H1 (cell line): Measurements from ENCODE around the gene GPX4. TPM values are rescaled to one million over a fixed set of nuclear protein-coding genes. Genes with fewer than 3 reads are reported as not detected.

Experiments
- CTCF ChIA-PET: fragments of 300-600 bp; sonication (Branson Sonifier 250); formaldehyde crosslinking; loops from one replicate; lab custom pipeline; 2021; ENCODE audit not compliant: partially characterized antibody; lab: Charles Lee
- POLR2A ChIA-PET: fragments of 300-600 bp; sonication (Branson Sonifier 250); formaldehyde crosslinking; loops from one replicate; lab custom pipeline; 2021; ENCODE audit warnings: inconsistent platforms; ENCODE audit not compliant: partially characterized antibody; lab: Charles Lee
- DNase-seq, 2 experiments: peaks; one replicate each; pipeline versions ENCODE4 v3.0.0 to v3.0.0-alpha.2; 2010 to 2022; ENCODE audit warnings: low spot score in 2 of 2, low read depth in 1 of 2, mixed read lengths in 1 of 2
- FAIRE-seq: peaks from 2 replicates; lab custom pipeline; 2011; peaks lifted over from hg19 to GRCh38; lab: Jason Lieb, UNC
- H2AFZ ChIP-seq: 2 replicates; pipeline ENCODE4 v1.8.1; 2012; ENCODE audit warnings: low read length, inconsistent platforms
- H2AK5ac ChIP-seq: 2 replicates; pipeline ENCODE4 v1.6.1; 2013; ENCODE audit warnings: low read depth, low read length
- H2BK120ac ChIP-seq: replicated peaks from 2 replicates; pipeline ENCODE3; 2013; ENCODE audit warnings: low read depth, low read length, inconsistent platforms
- H2BK12ac ChIP-seq: 2 replicates; pipeline ENCODE4 v1.6.1; 2013; ENCODE audit warnings: low read depth, low read length
- H2BK15ac ChIP-seq: 2 replicates; pipeline ENCODE4 v1.6.1; 2013; ENCODE audit warnings: low read length
- H2BK20ac ChIP-seq: 2 replicates; pipeline ENCODE4 v1.6.1; 2013; ENCODE audit warnings: low read length
- H2BK5ac ChIP-seq: 2 replicates; pipeline ENCODE4 v1.6.1; 2013; ENCODE audit warnings: low read depth, low read length
- H3K14ac ChIP-seq: 2 replicates; pipeline ENCODE4 v1.6.1; 2013; ENCODE audit warnings: inconsistent platforms; ENCODE audit not compliant: insufficient read length
- H3K18ac ChIP-seq: 2 replicates; pipeline ENCODE4 v1.6.1; 2013; ENCODE audit warnings: low read length; ENCODE audit errors: extremely low read depth
- H3K23ac ChIP-seq: 2 replicates; pipeline ENCODE4 v1.6.1; 2013; ENCODE audit warnings: inconsistent platforms; ENCODE audit not compliant: insufficient read length
- H3K23me2 ChIP-seq: 2 replicates; pipeline ENCODE4 v1.6.1; 2013; ENCODE audit warnings: low read depth, low read length
- H3K27ac ChIP-seq: 2 replicates; pipeline ENCODE4 v1.6.1; 2011; ENCODE audit warnings: low read depth, low read length, inconsistent platforms
- H3K27me3 ChIP-seq, 4 experiments: replicated peaks in 1 of 4; 1 replicate in 1 of 4; 2 replicates in 3 of 4; pipeline versions ENCODE4 v1.6.1 to v1.8.1; 2011 to 2013; ENCODE audit warnings: low read length in 3 of 4, mild to moderate bottlenecking in 3 of 4, inconsistent platforms in 2 of 4, mixed read lengths in 2 of 4, moderate library complexity in 1 of 4; ENCODE audit not compliant: control insufficient read depth in 3 of 4, insufficient read depth in 3 of 4; ENCODE audit errors: extremely low read depth in 1 of 4
- H3K36me3 ChIP-seq, 4 experiments: 2 replicates each; pipeline versions ENCODE4 v1.6.1 to v1.8.1; 2011 to 2013; ENCODE audit warnings: mild to moderate bottlenecking in 4 of 4, low read length in 3 of 4, moderate library complexity in 2 of 4, control low read depth in 1 of 4, inconsistent platforms in 1 of 4; ENCODE audit not compliant: insufficient read depth in 4 of 4, control insufficient read depth in 2 of 4
- H3K4ac ChIP-seq: replicated peaks from 2 replicates; pipeline ENCODE3; 2013; ENCODE audit warnings: low read length, low read depth, mixed read lengths, inconsistent platforms; ENCODE audit not compliant: insufficient read length
- H3K4me1 ChIP-seq, 4 experiments: replicated peaks in 1 of 4; 1 replicate in 1 of 4; 2 replicates in 3 of 4; pipeline versions ENCODE4 v1.6.1 to v1.8.1; 2011 to 2013; ENCODE audit warnings: low read length in 3 of 4, inconsistent platforms in 2 of 4, mixed read lengths in 1 of 4; ENCODE audit not compliant: insufficient read depth in 4 of 4, control insufficient read depth in 3 of 4
- H3K4me2 ChIP-seq, 2 experiments: 2 replicates each; pipeline versions ENCODE4 v1.6.1 to v1.8.1; 2011 to 2013; ENCODE audit warnings: low read depth in 2 of 2, low read length in 2 of 2, control low read depth in 1 of 2, inconsistent platforms in 1 of 2, mild to moderate bottlenecking in 1 of 2; ENCODE audit not compliant: insufficient read depth in 1 of 2
- H3K4me3 ChIP-seq, 4 experiments: fragments of 200-600, 300-600 bp in 1 of 4; sonication (generic), shearing (Covaris generic), sonication (Bioruptor Twin) in 1 of 4; 2 replicates each; pipeline versions ENCODE4 v1.5.1 to v1.8.1; 2011 to 2016; ENCODE audit warnings: low read length in 4 of 4, low read depth in 3 of 4, control low read depth in 2 of 4, inconsistent platforms in 2 of 4, mild to moderate bottlenecking in 2 of 4, mixed read lengths in 1 of 4, moderate library complexity in 1 of 4; ENCODE audit not compliant: insufficient read depth in 2 of 4; ENCODE audit errors: extremely low read depth in 1 of 4
- H3K56ac ChIP-seq: replicated peaks from 2 replicates; pipeline ENCODE3; 2013; ENCODE audit warnings: low read depth, mild to moderate bottlenecking, mixed read lengths, low read length, inconsistent platforms; ENCODE audit not compliant: insufficient read length
- H3K79me1 ChIP-seq: 2 replicates; pipeline ENCODE4 v1.6.1; 2013; ENCODE audit warnings: low read depth, low read length, control low read depth
- H3K79me2 ChIP-seq, 2 experiments: 2 replicates each; pipeline versions ENCODE4 v1.6.1 to v1.8.1; 2012 to 2013; ENCODE audit warnings: low read length in 2 of 2, mild to moderate bottlenecking in 2 of 2, inconsistent platforms in 1 of 2; ENCODE audit not compliant: insufficient read depth in 2 of 2, control insufficient read depth in 1 of 2
- H3K9ac ChIP-seq, 4 experiments: replicated peaks in 1 of 4; 1 replicate in 1 of 4; 2 replicates in 3 of 4; pipeline versions ENCODE4 v1.6.1 to v1.8.1; 2011 to 2013; ENCODE audit warnings: low read depth in 3 of 4, low read length in 3 of 4, control low read depth in 2 of 4, mild to moderate bottlenecking in 2 of 4, moderate library complexity in 2 of 4, inconsistent platforms in 1 of 4; ENCODE audit errors: extremely low read depth in 1 of 4
- H3K9me3 ChIP-seq, 2 experiments: 2 replicates each; pipeline versions ENCODE4 v1.6.1 to v1.8.1; 2012 to 2013; ENCODE audit warnings: mild to moderate bottlenecking in 2 of 2, moderate library complexity in 2 of 2, control low read depth in 1 of 2, inconsistent platforms in 1 of 2, low read depth in 1 of 2, low read length in 1 of 2, mixed read lengths in 1 of 2; ENCODE audit not compliant: insufficient read depth in 2 of 2
- H4K20me1 ChIP-seq, 2 experiments: replicated peaks in 1 of 2; 2 replicates each; pipeline versions ENCODE3 to v1.8.1; 2011 to 2013; ENCODE audit warnings: inconsistent platforms in 2 of 2, low read length in 2 of 2, mild to moderate bottlenecking in 1 of 2; ENCODE audit not compliant: insufficient read depth in 2 of 2, control insufficient read depth in 1 of 2
- H4K5ac ChIP-seq: 2 replicates; pipeline ENCODE4 v1.6.1; 2013; ENCODE audit warnings: low read length, low read depth, mixed read lengths, inconsistent platforms; ENCODE audit not compliant: insufficient read length
- H4K8ac ChIP-seq: 2 replicates; pipeline ENCODE4 v1.8.0; 2013; ENCODE audit warnings: mild to moderate bottlenecking, moderate library complexity, low read length, inconsistent platforms; ENCODE audit not compliant: insufficient read depth; ENCODE audit errors: extremely low read depth
- H4K91ac ChIP-seq: replicated peaks from 2 replicates; pipeline ENCODE3; 2013; ENCODE audit warnings: low read length, mixed read lengths, inconsistent platforms; ENCODE audit not compliant: insufficient read length
- EZH2 ChIP-seq: fragments of 200-600 bp; sonication (generic); IDR thresholded peaks from 2 replicates; pipeline ENCODE4 v1.7.1; 2012; ENCODE audit warnings: low read depth, mild to moderate bottlenecking, moderate library complexity, low read length, inconsistent platforms; ENCODE audit not compliant: severe bottlenecking
- RNF2 ChIP-seq: fragments of 200-900, 300-1000 bp; sonication (generic); IDR thresholded peaks from 2 replicates; pipeline ENCODE4 v1.7.1; 2016; ENCODE audit warnings: borderline replicate concordance, low read depth, mild to moderate bottlenecking, antibody characterized with exemption, low read length; ENCODE audit not compliant: poor library complexity, severe bottlenecking; ENCODE audit errors: missing control alignments
- ZNF274 ChIP-seq: IDR thresholded peaks from 2 replicates; pipeline ENCODE4 v1.7.0; 2012; ENCODE audit warnings: low read length, borderline replicate concordance; ENCODE audit errors: extremely low read depth
- WGBS, 2 experiments: shearing (Covaris generic) in 1 of 2; methylation state at CpG; one replicate each; pipeline versions ENCODE4 v1.1.6 to v1.1.7; 2013 to 2015; ENCODE audit warnings: low lambda C conversion rate in 2 of 2, mixed read lengths in 2 of 2, inconsistent platforms in 1 of 2, low coverage in 1 of 2, missing lambda C conversion rate in 1 of 2; ENCODE audit not compliant: insufficient replicate concordance in 2 of 2, insufficient coverage in 1 of 2, insufficient read length in 1 of 2; ENCODE audit errors: extremely low coverage in 1 of 2, missing lambda C conversion rate in 1 of 2; 5-methylcytosine and 5-hydroxymethylcytosine counted together
- polyA plus RNA-seq, 7 experiments: library from polyadenylated mRNA; depleted of rRNA in 3 of 7; stranded (reverse) in 5 of 7; unstranded in 2 of 7; fragments of >200 nt in 5 of 7; fragments of 200-250 nt in 2 of 7; gene quantifications; 1 replicate in 5 of 7; 2 replicates in 1 of 7; 4 replicates in 1 of 7; pipeline versions ENCODE4 v1.2.1 to v1.2.3, GENCODE V29; 2011 to 2013; ENCODE audit warnings: missing spikeins in 2 of 7, mixed read lengths in 2 of 7
- total RNA-seq: library from RNA; stranded (reverse); fragmentation: NEBNext Ultra II Directional; extraction: Animal tissue kit (Norgen Biotek cat#: 25700); gene quantifications from 2 replicates; pipeline ENCODE4 v1.2.1, GENCODE V29; 2021
- TF ChIP-seq, protein P1 (sequence below): IDR thresholded peaks from 2 replicates; pipeline ENCODE4 v1.6.1; 2012; ENCODE audit warnings: low read length, inconsistent platforms

The GPX4 gene
- total and polyA plus RNA-seq, 2 of the 8 experiments (the other 6 are each of a cell fraction or from before 2014, with no cell fraction given), result 342 to 693 TPM

DNA sequence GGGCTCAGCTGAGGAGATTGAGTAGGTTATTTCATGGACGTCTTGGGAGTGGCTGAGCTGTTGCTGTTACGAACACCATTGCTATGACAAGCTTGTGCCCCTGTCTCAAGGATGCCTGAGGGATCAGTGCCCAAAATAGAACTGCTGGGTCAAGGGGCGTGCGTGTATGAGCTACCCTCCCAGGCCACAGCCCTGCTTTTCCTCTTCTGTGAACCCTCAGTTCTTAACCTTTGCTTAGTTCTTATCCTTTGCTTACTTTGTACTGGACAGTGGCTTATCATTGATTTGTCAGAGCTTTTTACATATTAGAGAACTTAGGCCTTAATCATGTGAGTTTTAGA, 27.8 kb upstream of the GPX4 start:
- no peak overlapping the region for H3K4me3 ChIP-seq
- no peak overlapping the region for H3K4me2 ChIP-seq
- H4K91ac ChIP-seq, result no peak overlapping the region
- peak overlapping the region; percentile 51 for H3K4ac ChIP-seq
- no peak overlapping the region for H4K5ac ChIP-seq
- FAIRE-seq (no peak), DNase-seq (no peak)
- H2BK5ac ChIP-seq, result no peak overlapping the region
- no peak overlapping the region for H3K18ac ChIP-seq
- H2BK20ac ChIP-seq, result no peak overlapping the region
- 0 out of 7 replicates have a peak, but pooled peaks cover 0 to 2% (median under 1%) of the 10 kb centered on the region in 4 experiments for H3K4me1 ChIP-seq
- no peak for TF ChIP-seq ZNF274
- no peak for TF ChIP-seq EZH2
- TF ChIP-seq, protein P1, sequence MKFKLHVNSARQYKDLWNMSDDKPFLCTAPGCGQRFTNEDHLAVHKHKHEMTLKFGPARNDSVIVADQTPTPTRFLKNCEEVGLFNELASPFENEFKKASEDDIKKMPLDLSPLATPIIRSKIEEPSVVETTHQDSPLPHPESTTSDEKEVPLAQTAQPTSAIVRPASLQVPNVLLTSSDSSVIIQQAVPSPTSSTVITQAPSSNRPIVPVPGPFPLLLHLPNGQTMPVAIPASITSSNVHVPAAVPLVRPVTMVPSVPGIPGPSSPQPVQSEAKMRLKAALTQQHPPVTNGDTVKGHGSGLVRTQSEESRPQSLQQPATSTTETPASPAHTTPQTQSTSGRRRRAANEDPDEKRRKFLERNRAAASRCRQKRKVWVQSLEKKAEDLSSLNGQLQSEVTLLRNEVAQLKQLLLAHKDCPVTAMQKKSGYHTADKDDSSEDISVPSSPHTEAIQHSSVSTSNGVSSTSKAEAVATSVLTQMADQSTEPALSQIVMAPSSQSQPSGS, result no peak
- no peak for TF ChIP-seq RNF2
- no peak overlapping the region for H3K27ac ChIP-seq
- H4K8ac ChIP-seq, result no peak overlapping the region
- H3K27me3 ChIP-seq, result peaks cover 0 to 4% (median 2%) of the 10 kb centered on the region in 4 experiments; a peak in 2 of 7 replicates
- H3K79me1 ChIP-seq, result peaks cover 5% of the 10 kb centered on the region
- peaks cover 0 to 40% (median 7%) of the 10 kb centered on the region in 4 experiments; a peak in 3 of 8 replicates for H3K36me3 ChIP-seq
- H2AK5ac ChIP-seq, result no peak overlapping the region
- no peak overlapping the region for H2AFZ ChIP-seq
- H3K23ac ChIP-seq, result no peak overlapping the region
- H3K56ac ChIP-seq, result no peak overlapping the region
- H2BK120ac ChIP-seq, result no peak overlapping the region
- peaks cover 1 to 12% of the 10 kb centered on the region in 2 experiments for H4K20me1 ChIP-seq
- CTCF ChIA-PET, result interaction anchor here (0.7 to 8.9 kb wide), 6 partner anchors 10 to 146 kb away, joined by 4 to 54 read pairs (median 4); partner anchors contain the start of gene ARHGAP45
- no peak overlapping the region for H3K14ac ChIP-seq
- no peak overlapping the region for H2BK15ac ChIP-seq
- POLR2A ChIA-PET, result interaction anchor here (0.5 to 7.1 kb wide), 7 partner anchors 9 to 45 kb away, joined by 3 to 52 read pairs (median 4); partner anchors contain the start of gene ARHGAP45
- peaks cover 3% of the 10 kb centered on the region; the same call in 1 of the 2 replicates for H3K23me2 ChIP-seq
- H2BK12ac ChIP-seq, result no peak overlapping the region
- H3K79me2 ChIP-seq, result no peaks in the 10 kb centered on the region
- H3K9me3 ChIP-seq, result no peaks in the 10 kb centered on the region
- 94% methylated on average over 4 of the region's 4 CpGs; no CpG with 5 or more reads in 1 of the 2 experiments for WGBS, 2 experiments
- no peak overlapping the region for H3K9ac ChIP-seq
